ENCODE results near the gene HFE. TPM values are rescaled to one million over a fixed set of nuclear protein-coding genes. Genes with fewer than 3 reads are reported as not detected.

HFE gene
- total and polyA plus RNA-seq, 2 of the 13 experiments (the other 11 are each of a cell fraction or from before 2014, with no cell fraction given), result 3.7 to 6.3 TPM

DNA sequence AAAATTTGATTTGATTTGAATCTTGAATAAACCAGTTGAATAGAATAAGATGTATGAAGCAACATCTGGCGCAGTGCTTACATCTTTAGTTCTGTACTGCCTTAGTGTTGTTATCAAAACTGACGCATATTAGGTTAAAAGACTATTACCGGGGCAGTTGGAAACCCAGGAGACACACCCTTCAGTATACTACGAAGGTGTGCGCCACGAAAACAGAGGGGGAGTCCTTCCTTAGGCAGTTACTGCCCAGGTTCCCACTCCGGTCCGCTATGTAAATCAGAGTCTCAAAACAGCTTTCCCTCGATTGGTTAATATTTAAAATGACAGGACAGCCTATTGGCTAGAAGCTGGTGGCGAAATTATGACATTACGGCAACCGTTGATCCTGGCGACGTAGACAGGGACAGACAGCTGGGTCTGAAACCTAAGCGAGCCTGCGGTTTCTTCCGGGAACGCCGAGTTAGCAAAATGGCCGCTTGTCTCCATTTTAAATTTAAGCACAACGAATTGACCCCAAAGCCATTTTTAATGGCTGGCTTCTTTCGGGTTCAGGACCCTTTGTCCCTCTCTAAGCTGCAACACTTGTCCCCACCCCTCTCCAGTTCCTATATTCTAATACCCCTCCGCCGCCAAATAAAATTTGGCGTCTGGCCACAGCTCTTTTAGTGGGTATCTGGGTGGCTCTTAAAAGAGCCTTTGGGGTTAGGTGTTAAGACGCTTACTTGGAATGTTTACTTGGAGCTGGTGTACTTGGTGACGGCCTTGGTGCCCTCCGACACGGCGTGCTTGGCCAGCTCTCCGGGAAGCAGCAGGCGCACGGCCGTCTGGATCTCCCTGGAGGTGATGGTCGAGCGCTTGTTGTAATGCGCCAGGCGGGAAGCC, 35.8 kb downstream of the HFE start (continued):
- TF ChIP-seq SYNCRIP (IDR thresholded peaks at IDR 0.05; ENCODE audit: insufficient read depth, low read depth, low read length) (no peak), ZNF124 (CRISPR knock-in tag; IDR thresholded peaks at IDR 0.05) (no peak; the same call in 1 of the 2 replicates), ZNF33B (CRISPR knock-in tag; IDR thresholded peaks at IDR 0.05) (peak; percentile 89; the same call in 1 of the 2 replicates), ZNF20 (CRISPR knock-in tag; IDR thresholded peaks at IDR 0.05) (no peak), ZSCAN31 (CRISPR knock-in tag; IDR thresholded peaks at IDR 0.05; ENCODE audit: low read depth) (no peak), ZNF510 (CRISPR knock-in tag; IDR thresholded peaks at IDR 0.05; ENCODE audit: low read depth) (no peak), ZNF564 (CRISPR knock-in tag; IDR thresholded peaks at IDR 0.05) (no peak), ZNF792 (CRISPR knock-in tag; IDR thresholded peaks at IDR 0.05) (no peak), SMC3 (IDR thresholded peaks at IDR 0.05; ENCODE audit: low read length) (no peak), TEAD3 (CRISPR knock-in tag; optimal IDR thresholded peaks at IDR 0.05; ENCODE audit: borderline replicate concordance) (peak; percentile 75), CEBPB (IDR thresholded peaks at IDR 0.05; ENCODE audit: borderline replicate concordance, low read depth, low read length) (peak; percentile 90), ZNF407 (CRISPR knock-in tag; IDR thresholded peaks at IDR 0.05; ENCODE audit: not compliant biosample characterization) (no peak), ZFP82 (CRISPR knock-in tag; IDR thresholded peaks at IDR 0.05; ENCODE audit: borderline replicate concordance) (no peak), ZNF589 (CRISPR knock-in tag; conservative IDR thresholded peaks at IDR 0.05) (peak; percentile 92; the same call in 1 of the 2 replicates), ZNF737 (CRISPR knock-in tag; IDR thresholded peaks at IDR 0.05; ENCODE audit: borderline replicate concordance) (no peak), ZNF138 (CRISPR knock-in tag; IDR thresholded peaks at IDR 0.05; ENCODE audit: low read depth) (no peak; the same call in 1 of the 2 replicates), SP1 (IDR thresholded peaks at IDR 0.05) (no peak), SP1 (CRISPR knock-in tag; IDR thresholded peaks at IDR 0.05) (peak; percentile 51; the same call in 1 of the 2 replicates), ZFP90 (CRISPR knock-in tag; IDR thresholded peaks at IDR 0.05; ENCODE audit: borderline replicate concordance) (0 out of 2 replicates have a peak, but pooled peaks have one; percentile 3)
- TF ChIP-seq, protein P1, sequence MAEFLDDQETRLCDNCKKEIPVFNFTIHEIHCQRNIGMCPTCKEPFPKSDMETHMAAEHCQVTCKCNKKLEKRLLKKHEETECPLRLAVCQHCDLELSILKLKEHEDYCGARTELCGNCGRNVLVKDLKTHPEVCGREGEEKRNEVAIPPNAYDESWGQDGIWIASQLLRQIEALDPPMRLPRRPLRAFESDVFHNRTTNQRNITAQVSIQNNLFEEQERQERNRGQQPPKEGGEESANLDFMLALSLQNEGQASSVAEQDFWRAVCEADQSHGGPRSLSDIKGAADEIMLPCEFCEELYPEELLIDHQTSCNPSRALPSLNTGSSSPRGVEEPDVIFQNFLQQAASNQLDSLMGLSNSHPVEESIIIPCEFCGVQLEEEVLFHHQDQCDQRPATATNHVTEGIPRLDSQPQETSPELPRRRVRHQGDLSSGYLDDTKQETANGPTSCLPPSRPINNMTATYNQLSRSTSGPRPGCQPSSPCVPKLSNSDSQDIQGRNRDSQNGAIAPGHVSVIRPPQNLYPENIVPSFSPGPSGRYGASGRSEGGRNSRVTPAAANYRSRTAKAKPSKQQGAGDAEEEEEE (CRISPR knock-in tag; IDR thresholded peaks at IDR 0.05; ENCODE audit: borderline replicate concordance), result no peak
